Pancreas (tissue), 10 donors: ENCODE results near the gene SFT2D1. TPM values are rescaled to one million over a fixed set of nuclear protein-coding genes. Genes with fewer than 3 reads are reported as not detected.

Source experiments
- ATAC-seq, 4 donors: fragments of 200-7000 bp; cut with Tn5 transposase; one replicate each; pipeline versions ENCODE4 v1.8.0 to v1.9.1; 2020; ENCODE audit warnings: mild to moderate bottlenecking in 4 of 4, moderate library complexity in 4 of 4
- DNase-seq, 6 donors: peaks; one replicate each; pipeline ENCODE4 v3.0.0-alpha.2; 2020
- FAIRE-seq: peaks from 2 replicates; lab custom pipeline; 2012; peaks lifted over from hg19 to GRCh38; lab: Jason Lieb, UNC
- H3K27ac ChIP-seq, 4 donors: fragments of 200-600 bp; sonication (generic); 1 replicate in 3 of 4; 2 replicates in 1 of 4; pipeline versions ENCODE4 v1.5.0 to v1.8.0; 2020
- H3K27me3 ChIP-seq, 4 donors: fragments of 200-600 bp; one replicate each; pipeline ENCODE4 v1.8.0; 2021
- H3K36me3 ChIP-seq, 3 donors: fragments of 200-600 bp; sonication (generic) in 1 of 3; one replicate each; pipeline versions ENCODE4 v1.5.0 to v1.8.0; 2020 to 2021
- H3K4me1 ChIP-seq, 3 donors: fragments of 200-600 bp; one replicate each; pipeline ENCODE4 v1.8.0; 2021
- H3K4me3 ChIP-seq, 4 donors: fragments of 200-600 bp; sonication (generic) in 2 of 4; one replicate each; pipeline versions ENCODE4 v1.5.0 to v1.8.0; 2020 to 2021
- H3K9me3 ChIP-seq, 4 donors: fragments of 200-600 bp; one replicate each; pipeline ENCODE4 v1.8.0; 2021
- WGBS, 2 donors: extraction: QIAGEN DNeasy Blood & Tissue Kit; methylation state at CpG; one replicate each; pipeline ENCODE4 v1.1.7; 2013; 5-methylcytosine and 5-hydroxymethylcytosine counted together
- intact Hi-C, 3 donors: fragments of 100-400 bp; cut with DNase I; formaldehyde crosslinking; loops; one replicate each; pipeline versions ENCODE4 v1.11.1 to v1.14.2; 2022
- polyA plus RNA-seq, 2 donors: library from polyadenylated mRNA; stranded (reverse); fragments of 200-250 nt; gene quantifications; one replicate each; pipeline ENCODE4 v1.2.3, GENCODE V29; 2013
- total RNA-seq, 6 donors: library from RNA; stranded (reverse); fragmentation: NEBNext Ultra II Directional in 4 of 6; extraction: Animal tissue kit (Norgen Biotek cat#: 25700) in 4 of 6; gene quantifications; one replicate each; pipeline versions ENCODE4 v1.2.1 to v1.2.4, GENCODE V29; 2021 to 2023
- TF ChIP-seq, protein P1 (sequence below), 4 donors: fragments of 200-600 bp; sonication (generic) in 3 of 4; IDR thresholded peaks; one replicate each; pipeline versions ENCODE4 v1.5.0 to v1.8.0; 2021; ENCODE audit warnings: antibody characterized with exemption in 4 of 4
- donor health status: healthy with polysubstance abuse.
- donor health status: DM: no; HTN: no; CAD: no; lungs with moderate emphysema.
- donor health status: DM: no; HTN: no; CAD: no.
- donor health status: control.
- donor health status: control.
- donor health status: Bipolar disorder and iron deficiency.
- donor health status: DM: yes; HTN: yes; CAD: no.
- donor health status: DM: no; HTN: no; CAD: no.
- donor health status: DM: no; HTN: no; CAD: no.
- donor health status: DM: yes; HTN: yes; CAD: no.

The SFT2D1 gene
- total and polyA plus RNA-seq, 8 donors = 14.5 to 38.9 (median 24.7) TPM

GRCh38 chr6:166331503-166332415, 10.6 kb downstream of the SFT2D1 start:
- Histone ChIP-seq H3K27me3 (no peaks in the 10 kb centered on the region), H3K4me1 (peaks cover 4 to 10% (median 7%) of the 10 kb centered on the region in 3 donors), H3K4me3 (no peak overlapping the region), H3K36me3 (peaks cover 0 to 16% (median 0%) of the 10 kb centered on the region in 3 donors), H3K27ac (no peak overlapping the region), H3K9me3 (no peaks in the 10 kb centered on the region)
- DNase-seq (no peak), ATAC-seq (no peak), FAIRE-seq (no peak)
- intact Hi-C loops = no loop called here
- 66 to 71% methylated on average over 13 of the region's 13 CpGs for WGBS, 2 donors
- TF ChIP-seq, protein P1, sequence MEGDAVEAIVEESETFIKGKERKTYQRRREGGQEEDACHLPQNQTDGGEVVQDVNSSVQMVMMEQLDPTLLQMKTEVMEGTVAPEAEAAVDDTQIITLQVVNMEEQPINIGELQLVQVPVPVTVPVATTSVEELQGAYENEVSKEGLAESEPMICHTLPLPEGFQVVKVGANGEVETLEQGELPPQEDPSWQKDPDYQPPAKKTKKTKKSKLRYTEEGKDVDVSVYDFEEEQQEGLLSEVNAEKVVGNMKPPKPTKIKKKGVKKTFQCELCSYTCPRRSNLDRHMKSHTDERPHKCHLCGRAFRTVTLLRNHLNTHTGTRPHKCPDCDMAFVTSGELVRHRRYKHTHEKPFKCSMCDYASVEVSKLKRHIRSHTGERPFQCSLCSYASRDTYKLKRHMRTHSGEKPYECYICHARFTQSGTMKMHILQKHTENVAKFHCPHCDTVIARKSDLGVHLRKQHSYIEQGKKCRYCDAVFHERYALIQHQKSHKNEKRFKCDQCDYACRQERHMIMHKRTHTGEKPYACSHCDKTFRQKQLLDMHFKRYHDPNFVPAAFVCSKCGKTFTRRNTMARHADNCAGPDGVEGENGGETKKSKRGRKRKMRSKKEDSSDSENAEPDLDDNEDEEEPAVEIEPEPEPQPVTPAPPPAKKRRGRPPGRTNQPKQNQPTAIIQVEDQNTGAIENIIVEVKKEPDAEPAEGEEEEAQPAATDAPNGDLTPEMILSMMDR (IDR thresholded peaks at IDR 0.05) = no peak

DNA sequence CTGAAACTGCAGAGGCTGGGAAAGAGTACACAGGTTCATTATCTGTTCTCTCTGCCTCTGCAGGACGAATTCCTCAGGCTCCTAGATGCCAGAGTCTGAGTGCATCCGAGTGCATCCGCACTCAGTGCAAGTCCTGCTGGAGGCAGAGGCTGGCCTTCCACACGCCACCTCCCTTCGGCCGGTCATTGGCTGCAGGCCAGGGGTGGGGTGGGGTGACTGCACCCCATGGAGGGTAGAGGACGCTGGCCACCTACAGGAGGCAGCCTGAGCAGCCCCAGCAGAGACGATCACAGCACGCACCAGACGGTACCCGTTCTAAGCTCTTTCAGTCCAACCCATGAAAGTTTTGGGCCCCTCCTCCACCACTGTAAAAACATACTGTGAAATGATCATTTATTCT, 11.7 kb downstream of the SFT2D1 start:
- Histone ChIP-seq H3K27me3 (no peaks in the 10 kb centered on the region), H3K9me3 (no peaks in the 10 kb centered on the region), H3K4me1 (peaks cover 4 to 10% (median 7%) of the 10 kb centered on the region in 3 donors), H3K27ac (no peak overlapping the region), H3K36me3 (peaks cover 0 to 25% (median 0%) of the 10 kb centered on the region in 3 donors), H3K4me3 (no peak overlapping the region)
- WGBS, 2 donors = 35 to 37% methylated on average over 11 of the region's 11 CpGs
- ATAC-seq (peak in 3 of 4 donors; percentile 32 to 72 (median 61)), FAIRE-seq (no peak), DNase-seq (peak in 1 of 6 donors; percentile 65)
- TF ChIP-seq, protein P1 (IDR thresholded peaks at IDR 0.05) = no peak
- intact Hi-C loops = no loop called here

GRCh38 chr6:166325383-166326042, 16.8 kb downstream of the SFT2D1 start:
- no peaks in the 10 kb centered on the region for H3K27me3 ChIP-seq
- WGBS, 2 donors = 82 to 83% methylated on average over 6 of the region's 6 CpGs
- no peaks in the 10 kb centered on the region for H3K9me3 ChIP-seq
- peaks cover 0 to 34% (median 0%) of the 10 kb centered on the region in 3 donors for H3K36me3 ChIP-seq
- no peak for ATAC-seq
- no peak for DNase-seq
- H3K27ac ChIP-seq = no peak overlapping the region
- TF ChIP-seq, protein P1 (IDR thresholded peaks at IDR 0.05) = no peak
- no peak overlapping the region for H3K4me3 ChIP-seq
- intact Hi-C loops = no loop called here
- no peak for FAIRE-seq
- H3K4me1 ChIP-seq = peaks cover 0 to under 1% (median under 1%) of the 10 kb centered on the region in 3 donors

DNA sequence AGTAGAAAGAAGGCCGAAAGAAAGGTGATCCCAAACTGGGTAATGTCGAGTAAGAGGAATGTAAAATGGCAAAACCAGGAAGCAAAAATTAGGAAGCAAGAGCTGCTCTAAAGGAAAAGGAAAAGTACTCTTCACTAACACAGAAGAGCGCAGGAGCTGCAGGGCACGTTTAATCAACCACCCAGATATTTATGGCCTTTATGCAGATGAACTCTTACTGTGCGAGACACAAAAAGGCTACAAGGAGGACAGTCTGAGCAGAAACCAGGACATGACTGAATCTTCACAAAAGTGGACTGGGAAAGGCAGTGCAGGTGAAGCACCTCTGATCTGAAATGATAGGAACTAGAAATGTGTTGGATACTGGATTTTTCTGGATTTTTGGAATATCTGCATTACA, 18.9 kb downstream of the SFT2D1 start:
- TF ChIP-seq, protein P1 (IDR thresholded peaks at IDR 0.05) = no peak
- H3K27ac ChIP-seq = no peak overlapping the region
- H3K36me3 ChIP-seq = peaks cover 0 to 28% (median 0%) of the 10 kb centered on the region in 3 donors
- no peaks in the 10 kb centered on the region for H3K27me3 ChIP-seq
- FAIRE-seq = no peak
- H3K4me1 ChIP-seq = no peaks in the 10 kb centered on the region
- H3K9me3 ChIP-seq = no peaks in the 10 kb centered on the region
- WGBS, 2 donors = 90 to 92% methylated on average over 5 of the region's 5 CpGs
- DNase-seq = no peak
- H3K4me3 ChIP-seq = no peak overlapping the region
- intact Hi-C loops = no loop called here
- ATAC-seq = no peak
